Gastrocnemius medialis (tissue), 4 donors: ENCODE measurements around the gene NRM. TPM values are rescaled to one million over a fixed set of nuclear protein-coding genes. Genes with fewer than 3 reads are reported as not detected.

Experiments used
- ATAC-seq, 2 donors: fragments of 150-250 bp; one replicate each; pipeline ENCODE4 v1.9.1; 2016
- DNase-seq, 2 donors: peaks; one replicate each; pipeline ENCODE4 v3.0.0-alpha.2; 2019
- H3K27ac ChIP-seq, 4 donors: fragments of 200-600 bp; sonication (generic); 1 replicate in 1 of 4; 2 replicates in 3 of 4; pipeline ENCODE4 v1.5.1; 2016 to 2018; ENCODE audit warnings: mild to moderate bottlenecking in 2 of 4, moderate library complexity in 1 of 4
- H3K27me3 ChIP-seq, 3 donors: fragments of 200-600 bp; sonication (generic) in 2 of 3; 1 replicate in 1 of 3; 2 replicates in 2 of 3; pipeline versions ENCODE4 v1.5.1 to v1.6.0; 2016 to 2019; ENCODE audit warnings: mild to moderate bottlenecking in 1 of 3, moderate library complexity in 1 of 3
- H3K36me3 ChIP-seq, 2 donors: fragments of 200-600 bp; sonication (generic) in 1 of 2; one replicate each; pipeline ENCODE4 v1.5.1; 2017 to 2018
- H3K4me1 ChIP-seq, 2 donors: fragments of 200-600 bp; sonication (generic) in 1 of 2; one replicate each; pipeline ENCODE4 v1.5.1; 2016 to 2017; ENCODE audit warnings: mild to moderate bottlenecking in 2 of 2
- H3K4me3 ChIP-seq, 4 donors: fragments of 200-600 bp; sonication (generic) in 3 of 4; 1 replicate in 1 of 4; 2 replicates in 3 of 4; pipeline ENCODE4 v1.5.1; 2016 to 2019; ENCODE audit warnings: mild to moderate bottlenecking in 2 of 4
- H3K9me3 ChIP-seq, 3 donors: fragments of 200-600 bp; sonication (generic) in 2 of 3; 1 replicate in 1 of 3; 2 replicates in 2 of 3; pipeline ENCODE4 v1.5.1; 2016 to 2019
- CTCF ChIP-seq, 5 experiments: fragments of 450-650 bp in 3 of 5; fragments of 200-600 bp in 2 of 5; sonication (generic) in 2 of 5; IDR thresholded peaks in 4 of 5; conservative IDR thresholded peaks in 1 of 5; 1 replicate in 4 of 5; 2 replicates in 1 of 5; pipeline ENCODE4 v1.5.1; 2016 to 2019; ENCODE audit warnings: antibody characterized with exemption in 5 of 5, mild to moderate bottlenecking in 3 of 5, moderate library complexity in 3 of 5
- POLR2A ChIP-seq, 2 donors: fragments of 450-650 bp; IDR thresholded peaks; one replicate each; pipeline ENCODE4 v1.6.1; 2017; ENCODE audit warnings: antibody characterized with exemption in 2 of 2, mild to moderate bottlenecking in 2 of 2, moderate library complexity in 2 of 2
- in situ Hi-C, 4 donors: fragments of 200-750 bp; cut with MboI; loops; one replicate each; pipeline versions ENCODE4 v1.15.0 to v1.8.0; 2017; ENCODE audit warnings: low sequenced_read_pairs in 4 of 4
- intact Hi-C: fragments of 100-400 bp; cut with DNase I; formaldehyde crosslinking; loops from one replicate; pipeline ENCODE4 v1.15.1; 2023; ENCODE audit warnings: low total_unique reads
- total RNA-seq, 4 donors: library from RNA; depleted of rRNA; stranded (reverse); fragments of >200 nt; gene quantifications; one replicate each; pipeline versions ENCODE4 v1.1.0 to v1.2.3, GENCODE V29; 2016

NRM gene
- total RNA-seq, 4 donors from 2014 or later, result 0.32 to 2.0 (median 1.4) TPM

GRCh38 chr6:30646450-30647241 is 44.1 kb downstream of the NRM start, which contains the start of gene C6orf136:
Gene C6orf136 (plus strand): TSS chr6:30647133. CDS start chr6:30647232, 99 bp downstream.
- intact Hi-C loops, result loop anchor here (1.0 kb wide), 1 partner anchor 27 kb away; the partner anchor contains the start of gene DHX16
- Histone ChIP-seq H3K4me3 (peak within 1 kb of the TSS; percentile 84 to 100 (median 92)), H3K27me3 (no peaks in the 10 kb centered on the region), H3K36me3 (peaks cover 0 to 18% of the 10 kb centered on the region in 2 donors), H3K9me3 (no peaks in the 10 kb centered on the region), H3K4me1 (peaks cover 11 to 15% of the 10 kb centered on the region in 2 donors), H3K27ac (peak within 1 kb of the TSS; percentile 97 to 100 (median 98))
- DNase-seq, result peak; percentile 84 to 91
- peak; percentile 88 to 89 for ATAC-seq
- no peak for TF ChIP-seq POLR2A (IDR thresholded peaks at IDR 0.05)
- TF ChIP-seq CTCF (IDR thresholded peaks at IDR 0.05 in 4 of 5, conservative IDR thresholded peaks at IDR 0.05 in 1 of 5), result no peak
- in situ Hi-C loops, result no loop called here

- Histone ChIP-seq H3K27ac (peak overlapping the region in 2 of 4 donors; percentile 97 to 100), H3K36me3 (peaks cover 0 to 16% of the 10 kb centered on the region in 2 donors), H3K4me3 (no peak overlapping the region), H3K9me3 (no peaks in the 10 kb centered on the region), H3K4me1 (peaks cover 11 to 15% of the 10 kb centered on the region in 2 donors), H3K27me3 (no peaks in the 10 kb centered on the region)
- in situ Hi-C loops (no loop called here), intact Hi-C loops (no loop called here)
- TF ChIP-seq CTCF (IDR thresholded peaks at IDR 0.05 in 4 of 5, conservative IDR thresholded peaks at IDR 0.05 in 1 of 5) (no peak), POLR2A (IDR thresholded peaks at IDR 0.05) (no peak)
- DNase-seq (no peak), ATAC-seq (no peak)
These were observed 44.8 kb downstream of the NRM start for GRCh38 chr6:30645989-30646388.

- Histone ChIP-seq H3K36me3 (peaks cover 0 to 15% of the 10 kb centered on the region in 2 donors), H3K4me3 (no peak overlapping the region), H3K27ac (no peak overlapping the region), H3K27me3 (no peaks in the 10 kb centered on the region), H3K4me1 (peaks cover 11 to 15% of the 10 kb centered on the region in 2 donors), H3K9me3 (no peaks in the 10 kb centered on the region)
- in situ Hi-C loops (no loop called here), intact Hi-C loops (no loop called here)
- no peak for TF ChIP-seq POLR2A (IDR thresholded peaks at IDR 0.05)
- TF ChIP-seq CTCF (IDR thresholded peaks at IDR 0.05 in 4 of 5, conservative IDR thresholded peaks at IDR 0.05 in 1 of 5), result no peak
- DNase-seq, result no peak
- no peak for ATAC-seq
These were observed 46.0 kb downstream of the NRM start for GRCh38 chr6:30644769-30645168.

GRCh38 chr6:30643656-30644055 is 47.1 kb downstream of the NRM start:
- intact Hi-C loops, result no loop called here
- H3K4me1 ChIP-seq, result peaks cover 11% of the 10 kb centered on the region in 2 donors
- no peak overlapping the region for H3K4me3 ChIP-seq
- DNase-seq, result no peak
- no peaks in the 10 kb centered on the region for H3K27me3 ChIP-seq
- ATAC-seq, result no peak
- TF ChIP-seq CTCF (IDR thresholded peaks at IDR 0.05 in 4 of 5, conservative IDR thresholded peaks at IDR 0.05 in 1 of 5) (no peak), POLR2A (IDR thresholded peaks at IDR 0.05) (no peak)
- no peak overlapping the region for H3K27ac ChIP-seq
- peaks cover 0 to 12% of the 10 kb centered on the region in 2 donors for H3K36me3 ChIP-seq
- in situ Hi-C loops, result no loop called here
- H3K9me3 ChIP-seq, result no peaks in the 10 kb centered on the region
